NCI-H146 (cell line): ENCODE data around the gene GJB6.

ENCODE experiments used
- DNase-seq: peaks from one replicate; lab custom pipeline; 2025; lab: John Stamatoyannopoulos, UW

Gene GJB6

DNA sequence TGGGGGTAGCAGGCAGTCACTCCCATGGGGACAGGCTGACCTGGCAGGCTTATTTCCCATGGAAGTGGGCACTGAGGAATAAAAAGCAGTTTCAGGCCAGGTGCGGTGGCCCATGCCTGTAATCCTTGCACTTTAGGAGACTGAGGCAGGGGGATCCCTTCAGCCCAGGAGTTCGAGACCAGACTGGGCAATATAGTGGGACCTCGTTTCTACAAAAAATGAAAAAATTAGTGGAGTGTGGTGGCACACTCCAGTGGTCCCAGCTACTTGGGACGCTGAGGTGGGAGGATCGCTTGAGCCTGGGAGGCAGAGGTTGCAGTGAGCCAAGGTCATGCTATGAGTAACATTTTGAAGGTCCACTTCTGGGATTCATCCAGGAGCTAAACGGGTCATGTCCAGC, 45.3 kb downstream of the GJB6 start:
- no peak for DNase-seq

DNA sequence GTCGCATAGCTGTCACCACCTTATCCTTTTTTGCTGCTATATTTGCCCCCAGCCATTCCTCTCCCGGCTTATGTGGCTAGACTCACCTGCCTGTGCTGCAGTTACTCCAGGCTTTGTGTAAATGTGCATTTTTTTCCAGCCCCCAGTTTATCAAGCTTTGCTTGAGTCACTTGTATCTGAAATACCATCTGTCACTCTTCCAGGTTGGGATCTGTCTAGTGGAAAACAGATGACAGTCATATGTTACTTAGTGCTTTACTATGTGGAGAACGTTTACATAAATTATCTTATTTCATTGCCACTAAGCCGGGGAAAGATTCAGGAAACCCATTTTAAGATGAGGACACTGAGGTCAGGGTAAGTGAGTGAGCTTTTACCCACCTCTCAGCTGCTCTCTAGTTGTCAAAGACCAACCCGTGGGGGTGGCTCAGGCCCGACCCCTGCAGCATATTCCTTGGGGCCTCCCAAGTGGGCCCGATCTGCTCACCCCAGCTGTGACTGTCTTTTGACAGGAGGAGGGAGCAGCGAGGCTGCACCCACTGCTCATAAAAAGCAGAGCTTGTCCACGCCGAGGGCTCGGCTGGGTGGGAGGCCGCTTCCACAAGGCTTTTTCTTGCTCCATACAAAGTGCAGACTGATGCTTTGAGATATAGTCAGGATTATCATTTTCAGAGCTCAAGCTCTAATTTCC, 46.6 kb downstream of the GJB6 start:
- DNase-seq = no peak

DNA sequence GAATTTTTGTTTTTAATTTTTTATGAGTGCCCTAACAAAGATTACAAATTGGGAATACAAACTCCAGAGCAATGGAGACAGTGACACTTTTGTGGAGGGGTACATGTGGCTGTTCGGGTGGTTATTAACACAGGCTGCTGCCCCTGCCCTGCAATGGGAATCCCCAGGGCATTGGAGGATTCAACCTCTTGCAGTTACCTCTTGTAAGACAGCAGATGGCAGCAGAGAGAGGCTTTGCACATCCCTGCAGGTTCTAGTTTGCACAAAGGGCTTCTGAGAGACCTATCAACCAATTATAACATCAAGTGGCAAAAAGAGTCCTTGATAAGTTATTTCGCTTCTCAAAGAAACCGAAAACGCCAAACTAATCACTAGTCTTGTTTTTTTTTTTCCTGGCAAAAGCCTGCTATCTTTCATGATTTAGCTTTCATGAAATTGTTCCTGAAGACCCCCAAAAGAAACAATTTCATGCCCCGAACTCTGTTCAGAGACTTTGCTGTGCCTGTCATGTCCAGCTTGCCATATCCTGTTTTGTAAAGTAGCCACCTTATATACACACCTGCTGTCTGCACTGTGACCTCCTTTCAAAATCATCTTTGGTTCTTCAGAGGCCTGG, 49.8 kb downstream of the GJB6 start:
- DNase-seq = peak; percentile 48

DNA sequence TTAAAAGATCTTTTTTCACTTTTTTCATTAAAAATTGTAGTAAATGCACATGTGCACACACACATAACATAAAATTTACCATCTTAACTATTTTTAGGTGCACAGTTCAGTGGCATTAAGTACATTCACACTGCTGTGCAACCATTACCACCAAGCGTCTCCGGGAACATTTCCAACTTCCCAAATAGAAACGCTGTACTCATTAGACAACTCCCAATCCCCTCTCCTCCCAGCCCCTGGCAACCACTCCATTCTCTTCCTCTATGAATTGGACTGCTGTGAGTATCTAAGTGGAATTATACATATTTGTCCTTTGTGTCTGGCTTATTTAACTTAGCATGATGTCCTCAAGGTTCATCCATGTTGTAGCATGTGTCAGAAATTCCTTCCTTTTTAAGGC, 50.9 kb downstream of the GJB6 start:
- no peak for DNase-seq

DNA sequence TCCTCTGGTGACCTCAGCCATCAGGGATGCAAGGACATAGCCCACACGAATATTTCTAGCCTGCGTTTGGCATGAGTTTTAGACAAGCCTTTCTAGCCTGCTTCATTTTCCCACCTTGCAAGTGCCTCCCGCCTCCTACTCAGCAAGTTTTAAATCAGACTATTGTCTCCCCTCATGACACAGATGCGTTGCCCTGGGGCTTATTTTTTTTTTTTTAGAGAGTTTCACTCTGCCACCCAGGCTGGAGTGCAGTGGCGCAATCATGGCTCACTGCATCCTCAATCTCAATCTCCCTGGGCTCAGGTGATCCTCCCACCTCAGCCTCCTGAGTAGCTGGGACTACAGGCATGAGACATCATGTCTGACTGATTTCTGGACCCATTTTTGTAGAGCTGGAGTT, 54.0 kb downstream of the GJB6 start:
- no peak for DNase-seq

DNA sequence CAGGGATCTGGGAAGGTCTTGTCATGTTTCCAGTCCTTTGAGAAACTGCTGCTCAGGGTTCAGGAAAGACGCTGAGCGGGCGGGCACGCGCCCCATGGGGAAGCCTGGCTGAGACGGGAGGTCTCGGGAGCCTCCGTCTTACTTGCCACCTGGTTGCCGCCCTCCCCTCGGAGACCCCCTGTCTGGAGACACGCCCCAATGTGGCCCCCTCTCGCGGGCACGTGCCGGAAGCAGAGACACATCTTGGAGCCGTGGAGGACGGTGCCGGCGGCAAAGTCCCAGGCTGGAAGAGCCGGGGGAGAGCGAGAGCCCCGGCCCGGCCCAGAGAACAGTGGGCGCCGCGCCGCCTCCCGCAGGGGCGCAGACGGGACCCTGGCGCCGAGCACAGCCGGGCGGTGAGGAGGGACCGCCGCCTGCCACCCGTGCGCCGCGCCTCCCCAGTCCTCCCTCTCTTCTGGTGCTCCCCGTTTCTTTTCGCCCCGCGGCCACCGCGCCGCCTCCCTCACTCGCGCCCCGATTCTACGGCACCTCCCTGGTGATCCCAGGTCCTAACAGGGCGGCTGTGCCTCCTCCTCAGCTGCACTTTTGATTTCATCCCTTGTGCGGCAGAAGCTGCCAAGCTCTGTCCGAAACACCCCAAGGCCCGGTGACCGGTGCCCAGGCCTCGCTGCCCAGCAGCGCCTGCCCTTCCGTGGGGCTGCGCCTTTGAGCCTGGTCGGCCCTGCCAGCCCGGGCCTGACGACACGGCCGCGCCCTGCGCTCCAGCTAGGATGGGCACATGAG, 54.9 kb downstream of the GJB6 start:
- DNase-seq = no peak

DNA sequence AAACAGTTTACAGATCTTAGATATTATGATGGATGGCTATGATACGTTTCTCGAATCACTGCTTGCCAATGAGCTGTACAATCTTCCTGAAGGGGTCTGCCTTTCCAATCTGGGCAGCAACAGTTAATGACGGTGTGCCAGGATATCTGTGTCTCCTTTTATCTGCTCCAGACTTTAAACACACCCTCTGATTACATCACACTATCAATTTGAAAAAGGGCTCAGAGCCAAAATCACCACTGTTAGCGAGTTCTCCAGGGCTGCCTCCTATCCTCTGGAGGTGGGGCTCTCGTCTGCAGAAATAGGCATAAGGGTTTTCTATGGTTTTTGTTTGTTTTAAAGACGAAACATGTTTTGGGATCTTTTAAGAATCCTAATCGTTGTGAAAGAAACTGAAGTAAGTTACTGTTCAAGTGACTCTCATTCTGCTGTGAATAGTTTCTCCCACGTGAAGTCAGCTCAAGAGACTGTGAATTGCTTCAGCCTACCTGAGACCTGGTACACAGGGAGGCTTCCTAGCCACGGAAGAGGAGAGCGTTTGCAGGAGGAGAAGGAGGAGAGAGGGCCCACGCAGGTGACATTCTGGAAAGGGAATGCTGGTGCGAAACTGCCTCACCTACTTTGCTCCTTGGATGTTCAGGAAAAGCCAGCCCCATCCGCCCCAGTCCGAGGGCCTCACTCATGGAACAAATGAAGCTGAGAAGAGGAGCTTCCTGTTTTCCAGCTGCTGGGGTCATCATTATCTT, 56.0 kb downstream of the GJB6 start:
- no peak for DNase-seq

DNA sequence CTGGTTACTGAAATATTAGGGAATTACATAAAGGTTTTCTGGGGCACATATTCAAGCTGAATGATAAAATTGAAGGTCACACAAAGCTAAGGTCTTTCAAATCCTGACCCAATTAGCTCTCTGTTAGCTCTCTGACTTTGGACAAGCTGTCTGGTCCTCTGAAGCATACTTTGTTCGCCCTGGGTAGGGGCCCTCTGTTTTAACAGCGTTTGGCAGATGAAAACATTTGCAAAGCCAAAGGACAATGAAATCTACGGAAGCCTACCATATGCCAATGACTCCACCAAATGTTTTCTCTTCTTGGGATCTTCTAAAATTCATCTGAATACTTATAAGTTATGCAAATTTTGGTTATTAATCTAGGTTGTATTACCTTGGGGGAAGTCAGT, 56.7 kb downstream of the GJB6 start:
- no peak for DNase-seq

DNA sequence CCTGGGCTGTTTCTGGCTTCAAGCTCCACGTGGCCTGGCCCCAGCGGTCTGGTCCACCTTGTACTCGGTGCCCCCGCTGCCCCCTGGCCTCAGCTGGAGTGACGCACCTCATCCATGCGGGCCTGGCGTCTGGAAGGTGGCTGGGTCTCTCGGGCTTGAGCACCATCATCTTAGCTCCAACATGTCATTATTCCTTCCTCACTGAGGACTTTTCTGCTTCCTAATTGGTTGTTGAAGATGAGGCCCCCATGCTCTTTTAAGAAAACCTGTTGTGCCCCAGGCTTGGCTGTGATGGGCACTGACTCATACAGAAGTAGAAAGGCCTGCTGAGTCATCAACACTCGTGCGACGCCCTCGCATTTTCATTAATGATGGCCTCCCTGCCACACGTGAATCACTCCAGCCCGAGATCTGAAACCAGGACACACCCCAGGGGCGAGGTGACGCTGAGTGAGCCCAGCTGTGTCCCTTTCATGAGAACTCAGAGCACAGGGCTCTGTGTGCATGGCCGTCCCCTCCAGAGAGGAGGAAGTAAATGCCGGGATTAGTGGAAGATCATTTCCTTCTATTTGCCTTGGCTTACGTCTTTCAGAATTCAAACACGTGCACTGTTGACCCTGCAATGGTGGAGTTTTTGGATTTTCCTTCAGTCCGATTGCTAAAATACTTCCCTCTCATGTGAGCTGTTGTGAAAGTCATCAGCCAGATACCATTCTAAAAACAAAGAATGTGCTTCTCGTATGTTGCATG, 57.3 kb downstream of the GJB6 start:
- DNase-seq = no peak

DNA sequence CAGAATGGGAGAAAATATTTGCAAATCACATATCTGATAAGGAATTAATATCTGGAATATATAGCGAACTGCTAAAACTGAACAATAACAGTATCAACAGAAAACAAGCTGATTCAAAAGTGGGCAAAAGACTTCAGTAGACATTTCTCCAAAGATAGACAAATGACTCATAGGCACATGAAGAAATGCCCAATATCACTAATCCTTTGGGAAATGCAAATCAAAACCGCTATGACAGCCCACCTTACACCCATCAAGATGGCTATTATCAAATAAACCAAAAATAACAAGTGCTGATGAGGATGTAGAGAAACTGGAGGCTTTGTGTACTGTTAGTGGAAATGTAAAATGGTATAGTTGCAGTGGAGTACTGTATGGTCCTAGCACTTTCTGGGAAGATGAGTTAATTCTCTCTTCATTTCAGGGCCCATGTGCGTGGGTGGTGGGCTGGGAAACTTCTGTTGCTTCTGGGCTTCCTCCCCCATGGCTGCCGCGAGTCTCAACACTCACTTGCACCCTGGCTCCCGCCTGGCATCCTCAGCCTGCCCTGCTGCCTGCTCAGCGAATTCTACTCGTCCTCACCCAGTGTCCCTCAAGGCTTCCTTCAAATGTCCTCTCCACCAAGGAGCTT, 58.9 kb downstream of the GJB6 start:
- no peak for DNase-seq
